ENCODE results near the gene ZC3H18. TPM values are rescaled to one million over a fixed set of nuclear protein-coding genes. Genes with fewer than 3 reads are reported as not detected.

Gene ZC3H18
- total and polyA plus RNA-seq, 9 donors, result 16.0 to 40.4 (median 30.7) TPM

DNA sequence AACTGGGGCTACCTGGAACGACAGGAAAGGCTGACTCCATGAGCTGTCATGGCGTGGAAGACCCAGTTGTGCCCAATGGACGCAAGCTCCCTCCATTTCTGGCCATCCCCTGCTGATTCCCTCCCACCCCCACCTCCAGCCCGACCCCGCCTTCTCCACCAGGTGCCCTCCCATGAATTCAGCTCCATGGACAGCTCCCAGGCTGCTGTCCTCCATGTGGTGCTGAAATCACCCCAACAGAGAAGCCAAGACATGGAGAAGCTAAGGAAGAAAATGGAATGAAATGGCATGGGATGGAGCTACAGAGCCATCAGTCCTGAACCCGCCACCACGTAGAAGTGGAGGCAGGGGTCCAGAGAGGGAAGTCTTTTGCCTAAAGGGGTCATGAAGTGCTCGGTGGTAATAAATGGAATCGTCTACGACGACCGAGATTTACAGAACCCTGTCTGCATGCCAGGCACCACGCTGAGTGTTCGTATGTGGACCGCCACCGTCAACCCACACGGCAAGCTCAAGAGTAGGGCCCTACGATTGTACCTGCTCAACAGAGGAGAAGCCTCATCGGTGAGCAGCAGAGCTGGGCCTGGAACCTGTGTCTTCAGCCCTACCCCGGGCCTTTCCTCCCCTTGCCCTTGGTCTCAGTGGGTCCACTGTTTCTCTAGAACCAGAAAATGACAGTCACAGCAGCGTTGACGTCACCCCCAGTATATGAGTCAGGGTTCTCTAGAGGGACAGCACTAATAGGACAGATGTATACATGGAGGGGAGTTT, 9.3 kb upstream of the ZC3H18 start:
- Histone ChIP-seq H3K4me3 (no peak overlapping the region), H3K9me3 (no peaks in the 10 kb centered on the region), H3K4me1 (ENCODE audit: insufficient read depth) (peaks cover 2% of the 10 kb centered on the region), H3K36me3 (no peaks in the 10 kb centered on the region), H3K27ac (no peak overlapping the region), H3K27me3 (no peaks in the 10 kb centered on the region)
- no peak for TF ChIP-seq CTCF (IDR thresholded peaks at IDR 0.05)
- intact Hi-C loops (cut with DNase I), result loop anchor here (1.0 to 10.0 kb wide), 3 partner anchors 116 to 119 kb away; no protein-coding TSS in a partner anchor
- DNase-seq, result peak in 1 of 5 donors; percentile 54
- 53 to 64% (median 57%) methylated on average over 22 of the region's 22 CpGs for WGBS, 3 donors

DNA sequence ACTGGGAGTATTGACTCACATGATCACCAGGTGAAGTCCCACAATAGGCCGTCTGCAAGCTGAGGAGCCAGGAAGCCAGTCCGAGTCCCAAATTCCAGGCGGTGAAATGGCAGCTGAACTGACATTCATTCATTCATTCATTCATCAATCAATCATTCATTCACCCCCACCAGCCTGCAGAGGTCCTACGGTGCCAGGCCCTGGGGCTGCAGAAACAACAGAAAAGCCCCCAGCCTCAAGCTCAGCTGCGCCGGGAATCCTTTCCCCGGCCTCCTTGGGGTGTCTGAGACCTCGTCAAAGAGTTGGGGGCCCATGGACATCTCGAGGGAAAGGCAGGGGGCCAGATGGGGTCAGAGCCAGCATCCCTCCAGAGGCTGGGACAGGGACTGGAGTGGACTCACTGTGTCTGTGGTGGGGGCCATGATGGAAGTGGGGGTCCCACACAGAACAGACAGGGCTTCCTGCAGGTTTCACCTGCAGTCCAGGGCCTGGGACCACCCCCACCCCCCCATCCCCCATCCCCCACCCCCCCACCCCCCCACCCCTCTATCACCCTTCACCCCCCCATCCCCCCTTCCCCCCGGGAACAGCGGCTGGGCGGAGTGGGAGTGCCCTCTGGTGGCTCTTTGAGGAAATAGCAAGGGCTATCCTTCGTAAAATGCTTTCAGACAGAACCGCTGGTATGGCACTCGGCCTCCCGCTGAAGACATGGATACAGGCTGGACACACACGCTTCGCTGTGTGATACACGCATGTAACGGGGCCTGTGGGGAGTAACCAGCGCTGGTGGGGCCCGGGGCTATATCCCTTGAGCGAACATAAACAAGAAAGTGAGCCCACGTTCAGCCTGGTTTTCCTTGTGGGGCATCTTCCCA, 8.5 kb upstream of the ZC3H18 start:
- H3K4me3 ChIP-seq, result peak overlapping the region; percentile 17
- H3K9me3 ChIP-seq, result no peaks in the 10 kb centered on the region
- intact Hi-C loops (cut with DNase I), result loop anchor here (1.0 to 10.0 kb wide), 3 partner anchors 117 to 119 kb away; no protein-coding TSS in a partner anchor
- H3K27me3 ChIP-seq, result no peaks in the 10 kb centered on the region
- TF ChIP-seq CTCF (IDR thresholded peaks at IDR 0.05), result peak in 2 of 3 donors; percentile 38 to 46
- no peak for TF ChIP-seq POLR2A (IDR thresholded peaks at IDR 0.05)
- TF ChIP-seq EP300 (IDR thresholded peaks at IDR 0.05), result no peak
- H3K36me3 ChIP-seq, result no peaks in the 10 kb centered on the region
- peak in 4 of 5 donors; percentile 51 to 60 (median 56) for DNase-seq
- H3K4me1 ChIP-seq (ENCODE audit: insufficient read depth), result peaks cover 2% of the 10 kb centered on the region
- WGBS, 3 donors, result 18 to 27% (median 21%) methylated on average over 21 to 23 of the region's 24 CpGs
- no peak overlapping the region for H3K27ac ChIP-seq

DNA sequence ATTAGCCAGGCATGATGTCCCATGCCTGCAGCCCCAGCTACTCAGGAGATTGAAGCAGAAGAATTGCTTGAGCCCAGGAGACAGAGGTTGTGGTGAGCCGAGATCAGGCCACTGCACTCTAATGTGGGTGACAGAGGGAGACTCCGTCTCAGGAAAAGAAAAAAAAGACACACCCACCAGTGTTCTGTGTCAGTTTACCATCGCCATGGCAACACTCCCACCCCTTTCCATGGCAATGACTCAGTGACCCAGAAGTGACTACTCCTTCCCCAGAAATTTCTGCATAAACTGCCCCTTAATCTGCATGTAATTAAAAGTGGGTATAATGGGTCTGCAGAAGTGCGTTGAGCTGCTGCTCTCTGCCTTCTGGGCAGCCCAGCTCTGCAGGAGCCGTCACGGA, 4.0 kb upstream of the ZC3H18 start:
- no peaks in the 10 kb centered on the region for H3K27me3 ChIP-seq
- no peak for TF ChIP-seq POLR2A (IDR thresholded peaks at IDR 0.05)
- no peak for TF ChIP-seq CTCF (IDR thresholded peaks at IDR 0.05)
- TF ChIP-seq EP300 (IDR thresholded peaks at IDR 0.05), result no peak
- no peak overlapping the region for H3K4me3 ChIP-seq
- DNase-seq, result no peak
- 59 to 68% (median 66%) methylated on average over 6 of the region's 6 CpGs for WGBS, 3 donors
- no peaks in the 10 kb centered on the region for H3K9me3 ChIP-seq
- no peak overlapping the region for H3K27ac ChIP-seq
- H3K36me3 ChIP-seq, result no peaks in the 10 kb centered on the region
- H3K4me1 ChIP-seq (ENCODE audit: insufficient read depth), result peaks cover 4% of the 10 kb centered on the region
- intact Hi-C loops (cut with DNase I), result loop anchor here in 1 of 4 donors (10.0 kb wide), 1 partner anchor 121 kb away; no protein-coding TSS in a partner anchor

- Histone ChIP-seq H3K4me1 (ENCODE audit: insufficient read depth) (peaks cover 7% of the 10 kb centered on the region), H3K4me3 (peak overlapping the region; percentile 73), H3K27ac (no peak overlapping the region), H3K36me3 (no peaks in the 10 kb centered on the region), H3K27me3 (no peaks in the 10 kb centered on the region), H3K9me3 (no peaks in the 10 kb centered on the region)
- no peak for TF ChIP-seq EP300 (IDR thresholded peaks at IDR 0.05)
- no peak for TF ChIP-seq CTCF (IDR thresholded peaks at IDR 0.05)
- TF ChIP-seq POLR2A (IDR thresholded peaks at IDR 0.05), result no peak
- intact Hi-C loops (cut with DNase I), result loop anchor here in 1 of 4 donors (10.0 kb wide), 1 partner anchor 124 kb away; no protein-coding TSS in a partner anchor
- DNase-seq, result no peak
- 82 to 86% (median 83%) methylated on average over 18 of the region's 18 CpGs for WGBS, 3 donors
Measured at GRCh38 chr16:88568710-88569613, 1.2 kb upstream of the ZC3H18 start.

Measured in ovary (tissue), 9 donors.